ENCODE results near the gene DNAAF2. TPM values are rescaled to one million over a fixed set of nuclear protein-coding genes. Genes with fewer than 3 reads are reported as not detected.
"Not testable (repeated sequence)": the region's sequence is repeated elsewhere in the genome, so short reads cannot be mapped to it uniquely, and the experiment has no call there.

Gene DNAAF2
- total RNA-seq, 1 donor from 2014 or later = 6.6 TPM

- intact Hi-C loops (cut with micrococcal nuclease) = loop anchor here (5.0 to 10.0 kb wide), 2 partner anchors 379 to 691 kb away; partner anchors contain the start of genes DMAC2L and L2HGDH
Observed at GRCh38 chr14:49623387-49623786, 11.7 kb downstream of the DNAAF2 start.

GRCh38 chr14:49622022-49622607 is 12.9 kb downstream of the DNAAF2 start:
- intact Hi-C loops (cut with micrococcal nuclease) = loop anchor here (5.0 to 10.0 kb wide), 2 partner anchors 380 to 693 kb away; partner anchors contain the start of genes DMAC2L and L2HGDH

- intact Hi-C loops (cut with micrococcal nuclease) = loop anchor here (5.0 to 10.0 kb wide), 2 partner anchors 381 to 694 kb away; partner anchors contain the start of genes DMAC2L and L2HGDH
Observed at GRCh38 chr14:49621114-49621881, 13.7 kb downstream of the DNAAF2 start.

GRCh38 chr14:49620182-49621113 is 14.6 kb downstream of the DNAAF2 start, which contains the start of the genes MGAT2 and RPL36AL:
MGAT2 (plus strand) TSS chr14:49620799; CDS start chr14:49621269, 470 bp downstream.
RPL36AL (minus strand) TSS chr14:49620626; CDS start chr14:49619104, 1,522 bp downstream.
- intact Hi-C loops (cut with micrococcal nuclease) = loop anchor here (1.0 to 10.0 kb wide), 8 partner anchors 14 to 694 kb away; partner anchors contain the start of genes DMAC2L, KLHDC2, L2HGDH and LRR1

GRCh38 chr14:49619730-49620129 is 15.3 kb downstream of the DNAAF2 start:
- intact Hi-C loops (cut with micrococcal nuclease) = loop anchor here (1.0 to 10.0 kb wide), 8 partner anchors 15 to 695 kb away; partner anchors contain the start of genes DMAC2L, KLHDC2, L2HGDH and LRR1

- intact Hi-C loops (cut with micrococcal nuclease) = not testable (repeated sequence)
Observed at GRCh38 chr14:49619273-49619672, 15.8 kb downstream of the DNAAF2 start.

GRCh38 chr14:49617852-49618519 is 17.1 kb downstream of the DNAAF2 start:
- intact Hi-C loops (cut with micrococcal nuclease) = no loop called here

GRCh38 chr14:49615776-49616175 is 19.3 kb downstream of the DNAAF2 start:
- intact Hi-C loops (cut with micrococcal nuclease) = no loop called here

- intact Hi-C loops (cut with micrococcal nuclease) = no loop called here
Observed at GRCh38 chr14:49614196-49614595, 20.8 kb downstream of the DNAAF2 start.

GRCh38 chr14:49612671-49613070 is 22.4 kb downstream of the DNAAF2 start:
- intact Hi-C loops (cut with micrococcal nuclease) = no loop called here

- intact Hi-C loops (cut with micrococcal nuclease) = no loop called here
Observed at GRCh38 chr14:49612251-49612650, 22.8 kb downstream of the DNAAF2 start.

- intact Hi-C loops (cut with micrococcal nuclease) = no loop called here
Observed at GRCh38 chr14:49607583-49607982, 27.5 kb downstream of the DNAAF2 start.

GRCh38 chr14:49598485-49599300 is 36.4 kb downstream of the DNAAF2 start, which contains the start of gene LRR1:
LRR1 (plus strand) TSS chr14:49598940; CDS start chr14:49599021, 81 bp downstream.
- intact Hi-C loops (cut with micrococcal nuclease) = loop anchor here (1.0 kb wide), 3 partner anchors 12 to 36 kb away; partner anchors contain the start of genes MGAT2, RPL36AL and RPS29

- intact Hi-C loops (cut with micrococcal nuclease) = loop anchor here (1.0 kb wide), 3 partner anchors 12 to 36 kb away; partner anchors contain the start of genes MGAT2, RPL36AL and RPS29
Observed at GRCh38 chr14:49598189-49598484, 36.9 kb downstream of the DNAAF2 start.

- intact Hi-C loops (cut with micrococcal nuclease) = loop anchor here (1.0 kb wide), 1 partner anchor 8 kb away; the partner anchor contains the start of gene RPS29
Observed at GRCh38 chr14:49594347-49595091, 40.5 kb downstream of the DNAAF2 start.

- intact Hi-C loops (cut with micrococcal nuclease) = no loop called here
Observed at GRCh38 chr14:49593016-49593415, 42.0 kb downstream of the DNAAF2 start.

- intact Hi-C loops (cut with micrococcal nuclease) = loop anchor here (5.0 kb wide), 1 partner anchor 127 kb away; no protein-coding TSS in a partner anchor
Observed at GRCh38 chr14:49589387-49589786, 45.7 kb downstream of the DNAAF2 start.

All from T-helper 2 cell treated with Interferon-gamma antibody and Interleukin-4, amounts not matched to agents 100 ng/mL and 5 ng/mL, for 36 hours (primary cell).